ENCODE measurements around the gene SLC8A1.

GRCh38 chr2:40202798-40203400 is 249.0 kb downstream of the SLC8A1 start:
- TF ChIP-seq EZH2 (IDR thresholded peaks at IDR 0.05; ENCODE audit: low read length, missing control alignments) (no peak), CTCF (conservative IDR thresholded peaks at IDR 0.05 in 1 of 2, IDR thresholded peaks at IDR 0.05 in 1 of 2; ENCODE audit: low read depth in 1 of 2, low read length in 2 of 2) (no peak)
